Duodenal mucosa (tissue), 2 donors: ENCODE data around the gene IREB2.
A peak's percentile ranks its signal among the peaks of the same experiment; 100 is the strongest.

Experiments
- H3K27ac ChIP-seq: one replicate; pipeline ENCODE4 v1.7.0; 2013; ENCODE audit warnings: low read depth, low read length
- H3K27me3 ChIP-seq, 2 donors: one replicate each; pipeline ENCODE4 v1.7.0; 2013; ENCODE audit warnings: low read length in 2 of 2, control low read depth in 1 of 2; ENCODE audit not compliant: insufficient read depth in 2 of 2, control insufficient read depth in 1 of 2
- H3K36me3 ChIP-seq, 2 donors: one replicate each; pipeline ENCODE4 v1.7.0; 2013; ENCODE audit warnings: low read length in 2 of 2, control low read depth in 1 of 2; ENCODE audit not compliant: insufficient read depth in 2 of 2, control insufficient read depth in 1 of 2
- H3K4me1 ChIP-seq, 2 donors: one replicate each; pipeline ENCODE4 v1.7.0; 2013; ENCODE audit warnings: low read length in 2 of 2, control low read depth in 1 of 2; ENCODE audit not compliant: insufficient read depth in 2 of 2, control insufficient read depth in 1 of 2
- H3K4me3 ChIP-seq, 2 donors: one replicate each; pipeline ENCODE4 v1.7.0; 2013; ENCODE audit warnings: low read length in 2 of 2, low read depth in 1 of 2
- H3K9ac ChIP-seq, 2 donors: one replicate each; pipeline ENCODE4 v1.7.0; 2013; ENCODE audit warnings: low read length in 2 of 2, low read depth in 1 of 2
- H3K9me3 ChIP-seq, 2 donors: one replicate each; pipeline ENCODE4 v1.7.0; 2013; ENCODE audit warnings: low read length in 2 of 2, control low read depth in 1 of 2; ENCODE audit not compliant: control insufficient read depth in 1 of 2

The IREB2 gene

DNA sequence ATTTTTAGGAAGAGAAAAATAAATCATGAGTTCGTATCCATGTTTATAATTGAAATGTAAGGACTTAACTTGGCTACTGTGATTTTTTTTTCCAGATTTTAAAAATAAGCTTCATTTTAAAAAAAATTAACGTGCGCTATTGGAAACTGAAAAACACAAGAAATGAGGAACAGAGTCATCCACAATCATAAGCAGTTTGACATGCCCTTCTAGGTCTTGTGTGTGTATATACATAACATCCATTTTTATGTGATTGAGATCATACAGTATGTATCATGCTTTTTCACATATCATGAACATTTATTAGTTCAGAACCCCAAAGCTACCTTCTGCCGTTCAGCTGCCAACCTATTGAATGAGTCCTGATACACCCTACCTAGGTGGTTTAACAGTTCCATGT, 22.7 kb downstream of the IREB2 start:
- Histone ChIP-seq H3K4me3 (no peak overlapping the region), H3K9me3 (no peaks in the 10 kb centered on the region), H3K36me3 (peaks cover 19 to 32% of the 10 kb centered on the region in 2 donors), H3K9ac (no peak overlapping the region), H3K4me1 (peaks cover 12 to 17% of the 10 kb centered on the region in 2 donors), H3K27ac (no peak overlapping the region), H3K27me3 (no peaks in the 10 kb centered on the region)

- no peaks in the 10 kb centered on the region for H3K27me3 ChIP-seq
- H3K4me3 ChIP-seq: no peak overlapping the region
- no peak overlapping the region for H3K27ac ChIP-seq
- peaks cover 10 to 11% of the 10 kb centered on the region in 2 donors for H3K4me1 ChIP-seq
- H3K9me3 ChIP-seq: no peaks in the 10 kb centered on the region
- H3K36me3 ChIP-seq: peaks cover 22 to 38% of the 10 kb centered on the region in 2 donors
- H3K9ac ChIP-seq: no peak overlapping the region
Measured at GRCh38 chr15:78461171-78461888, 23.3 kb downstream of the IREB2 start.

GRCh38 chr15:78469031-78469430, 31.0 kb downstream of the IREB2 start:
- H3K27me3 ChIP-seq: no peaks in the 10 kb centered on the region
- H3K4me1 ChIP-seq: peaks cover 0 to 5% of the 10 kb centered on the region in 2 donors
- no peak overlapping the region for H3K9ac ChIP-seq
- H3K9me3 ChIP-seq: no peaks in the 10 kb centered on the region
- H3K36me3 ChIP-seq: peaks cover 26 to 71% of the 10 kb centered on the region in 2 donors
- H3K4me3 ChIP-seq: no peak overlapping the region
- no peak overlapping the region for H3K27ac ChIP-seq

DNA sequence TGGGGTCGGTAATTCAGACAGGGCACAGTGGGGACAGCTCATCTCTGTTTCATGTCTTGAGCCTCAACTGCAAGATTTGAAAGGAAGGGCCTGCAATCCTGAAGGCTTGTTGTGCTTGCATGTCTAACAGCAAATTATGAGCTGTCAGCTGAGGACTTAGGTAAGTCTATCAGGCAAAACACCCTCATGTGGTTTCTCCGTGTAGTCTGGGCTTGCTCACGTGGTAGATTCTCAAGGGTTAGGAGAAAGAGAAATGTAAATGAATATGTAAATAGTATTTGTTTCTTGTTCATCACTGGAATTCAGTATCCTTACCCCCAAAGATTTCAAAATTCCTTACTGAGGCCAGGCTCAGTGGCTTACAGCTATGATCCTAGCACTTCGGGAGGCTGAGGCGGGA, 39.3 kb downstream of the IREB2 start:
- Histone ChIP-seq H3K9ac (no peak overlapping the region), H3K36me3 (peaks cover 15 to 66% of the 10 kb centered on the region in 2 donors), H3K4me1 (no peaks in the 10 kb centered on the region), H3K9me3 (no peaks in the 10 kb centered on the region), H3K27me3 (no peaks in the 10 kb centered on the region), H3K27ac (no peak overlapping the region), H3K4me3 (no peak overlapping the region)

DNA sequence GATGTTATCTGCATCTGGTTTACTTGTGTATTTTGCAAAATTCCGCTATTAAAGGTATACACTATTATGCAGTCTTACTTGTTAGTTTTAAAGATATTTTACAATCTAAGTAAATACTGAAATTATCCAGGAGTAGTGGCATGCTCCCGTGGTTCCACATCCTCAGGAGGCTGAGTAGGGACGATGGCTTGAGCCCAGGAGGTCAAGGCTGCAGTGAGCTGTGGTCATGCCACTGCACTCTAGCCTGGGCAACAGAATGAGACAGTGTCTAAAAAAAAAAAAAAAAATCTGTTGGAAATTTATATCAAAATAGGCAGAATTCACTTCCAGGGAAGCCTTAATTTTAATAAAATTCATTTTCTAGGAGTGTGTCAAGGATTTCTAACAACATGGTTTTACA, 41.6 kb downstream of the IREB2 start:
- no peak overlapping the region for H3K4me3 ChIP-seq
- H3K27ac ChIP-seq: no peak overlapping the region
- H3K36me3 ChIP-seq: peaks cover 19 to 66% of the 10 kb centered on the region in 2 donors
- no peaks in the 10 kb centered on the region for H3K4me1 ChIP-seq
- H3K9ac ChIP-seq: no peak overlapping the region
- H3K27me3 ChIP-seq: no peaks in the 10 kb centered on the region
- H3K9me3 ChIP-seq: no peaks in the 10 kb centered on the region

DNA sequence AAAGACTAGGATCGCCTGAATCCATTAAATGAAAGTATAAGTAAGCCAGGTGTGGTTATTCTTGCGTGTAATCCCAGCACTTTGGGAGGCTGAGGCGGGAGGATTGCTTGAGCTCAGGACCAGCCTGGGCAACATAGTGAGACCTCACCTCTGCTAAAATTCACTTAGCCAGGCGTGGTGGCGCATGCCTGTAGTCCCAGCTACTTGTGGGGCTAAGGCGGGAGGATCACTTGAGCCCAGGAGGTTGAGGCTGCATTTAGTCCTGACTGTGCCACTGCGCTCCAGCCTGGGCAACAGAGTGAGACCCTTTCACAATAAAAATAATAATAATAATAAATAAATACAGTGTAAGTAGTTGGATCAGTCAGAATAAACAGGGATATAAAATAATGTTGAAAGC, 43.9 kb downstream of the IREB2 start:
- no peak overlapping the region for H3K27ac ChIP-seq

DNA sequence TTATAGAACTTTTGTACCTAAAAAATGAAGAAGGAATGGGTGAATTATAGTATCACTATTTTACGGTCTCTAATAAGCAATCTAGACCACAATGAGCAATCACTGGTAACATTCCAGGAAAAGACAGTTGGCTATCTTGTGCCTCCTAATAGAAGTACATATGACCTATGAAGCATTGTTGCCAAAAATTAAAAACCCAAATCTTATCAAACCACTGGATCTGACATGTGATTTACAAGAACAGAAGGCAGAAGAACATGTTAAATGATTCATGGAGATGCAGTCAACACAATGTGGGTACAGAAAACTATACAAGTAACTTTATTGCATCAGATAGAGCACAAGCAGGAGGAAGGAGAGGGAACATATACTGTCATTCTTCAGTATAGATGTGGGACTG, 54.9 kb downstream of the IREB2 start:
- no peaks in the 10 kb centered on the region for H3K9me3 ChIP-seq
- no peaks in the 10 kb centered on the region for H3K4me1 ChIP-seq
- no peaks in the 10 kb centered on the region for H3K27me3 ChIP-seq
- peaks cover 29 to 77% of the 10 kb centered on the region in 2 donors for H3K36me3 ChIP-seq
- H3K9ac ChIP-seq: no peak overlapping the region
- H3K27ac ChIP-seq: no peak overlapping the region
- H3K4me3 ChIP-seq: no peak overlapping the region

More for the DNA sequence above, 43.9 kb downstream of the IREB2 start:
- no peaks in the 10 kb centered on the region for H3K9me3 ChIP-seq
- H3K9ac ChIP-seq: no peak overlapping the region
- H3K36me3 ChIP-seq: peaks cover 28 to 70% of the 10 kb centered on the region in 2 donors
- H3K4me3 ChIP-seq: no peak overlapping the region
- H3K4me1 ChIP-seq: no peaks in the 10 kb centered on the region
- H3K27me3 ChIP-seq: no peaks in the 10 kb centered on the region

- no peaks in the 10 kb centered on the region for H3K9me3 ChIP-seq
- no peak overlapping the region for H3K4me3 ChIP-seq
- H3K4me1 ChIP-seq: peaks cover 0 to 2% of the 10 kb centered on the region in 2 donors
- H3K27ac ChIP-seq: no peak overlapping the region
- peaks cover 11 to 12% of the 10 kb centered on the region in 2 donors for H3K36me3 ChIP-seq
- H3K9ac ChIP-seq: no peak overlapping the region
- no peaks in the 10 kb centered on the region for H3K27me3 ChIP-seq
Measured at GRCh38 chr15:78501857-78502256, 63.8 kb downstream of the IREB2 start.

- Histone ChIP-seq H3K4me1 (peaks cover 0 to 4% of the 10 kb centered on the region in 2 donors), H3K27ac (no peak overlapping the region), H3K4me3 (no peak overlapping the region)
Measured at GRCh38 chr15:78502641-78503040, 64.6 kb downstream of the IREB2 start.

GRCh38 chr15:78506971-78507830, 69.2 kb downstream of the IREB2 start, which contains the start of gene HYKK:
Gene HYKK, plus strand, starts transcription at chr15:78507577. Its CDS starts 5,512 bp downstream, at chr15:78513089.
- H3K36me3 ChIP-seq: no peaks in the 10 kb centered on the region
- no peaks in the 10 kb centered on the region for H3K9me3 ChIP-seq
- peak within 1 kb of the TSS; percentile 95 to 96 for H3K4me3 ChIP-seq
- peaks cover 6 to 11% of the 10 kb centered on the region in 2 donors for H3K4me1 ChIP-seq
- H3K27me3 ChIP-seq: no peaks in the 10 kb centered on the region
- peak within 1 kb of the TSS; percentile 84 to 94 for H3K9ac ChIP-seq
- peak within 1 kb of the TSS; percentile 65 for H3K27ac ChIP-seq

More at GRCh38 chr15:78502641-78503040, 64.6 kb downstream of the IREB2 start:
- H3K27me3 ChIP-seq: no peaks in the 10 kb centered on the region
- H3K9me3 ChIP-seq: no peaks in the 10 kb centered on the region
- H3K9ac ChIP-seq: no peak overlapping the region
- peaks cover 11 to 12% of the 10 kb centered on the region in 2 donors for H3K36me3 ChIP-seq
